ENCODE data around the gene TMEM200A.

Gene TMEM200A

DNA sequence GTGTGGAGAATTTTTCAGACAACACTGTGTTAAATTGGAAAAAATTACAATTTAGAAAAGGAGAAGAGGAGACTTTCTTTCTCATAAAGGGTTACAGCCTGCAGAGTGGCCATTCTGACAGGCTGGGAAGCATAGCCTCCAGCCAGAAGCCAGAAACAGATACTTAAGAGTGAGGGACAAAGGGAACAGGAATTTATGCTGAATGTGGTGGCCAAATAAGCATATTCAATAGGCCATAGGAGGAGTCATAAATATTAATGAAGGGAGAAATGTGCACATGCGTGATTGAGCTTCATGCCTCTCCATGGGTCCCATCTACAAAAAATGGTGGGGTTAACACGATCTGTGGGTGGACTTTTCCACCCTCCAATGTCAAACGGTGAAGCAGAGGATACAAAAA lies 13.4 kb downstream of the TMEM200A start:
- no peak for DNase-seq

DNA sequence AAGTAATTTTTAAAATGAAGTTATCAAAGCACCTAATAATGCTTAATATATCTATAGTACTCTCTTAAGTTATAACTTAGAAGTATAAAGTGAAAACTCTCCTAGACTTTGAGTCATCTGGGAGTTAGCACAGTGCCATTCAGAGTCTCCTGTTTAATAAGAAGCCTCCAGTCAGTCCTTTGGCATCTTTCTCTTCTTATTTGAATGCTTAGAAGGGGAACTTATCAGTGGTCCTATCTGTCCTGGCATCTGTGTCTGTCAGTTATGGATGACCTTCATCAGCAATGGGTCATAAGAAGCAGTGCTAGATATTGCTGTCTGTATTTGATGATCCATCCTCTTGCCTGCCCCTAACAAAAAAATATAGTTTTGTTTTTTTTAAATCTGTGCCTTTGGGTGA lies 15.2 kb downstream of the TMEM200A start:
- DNase-seq: no peak

DNA sequence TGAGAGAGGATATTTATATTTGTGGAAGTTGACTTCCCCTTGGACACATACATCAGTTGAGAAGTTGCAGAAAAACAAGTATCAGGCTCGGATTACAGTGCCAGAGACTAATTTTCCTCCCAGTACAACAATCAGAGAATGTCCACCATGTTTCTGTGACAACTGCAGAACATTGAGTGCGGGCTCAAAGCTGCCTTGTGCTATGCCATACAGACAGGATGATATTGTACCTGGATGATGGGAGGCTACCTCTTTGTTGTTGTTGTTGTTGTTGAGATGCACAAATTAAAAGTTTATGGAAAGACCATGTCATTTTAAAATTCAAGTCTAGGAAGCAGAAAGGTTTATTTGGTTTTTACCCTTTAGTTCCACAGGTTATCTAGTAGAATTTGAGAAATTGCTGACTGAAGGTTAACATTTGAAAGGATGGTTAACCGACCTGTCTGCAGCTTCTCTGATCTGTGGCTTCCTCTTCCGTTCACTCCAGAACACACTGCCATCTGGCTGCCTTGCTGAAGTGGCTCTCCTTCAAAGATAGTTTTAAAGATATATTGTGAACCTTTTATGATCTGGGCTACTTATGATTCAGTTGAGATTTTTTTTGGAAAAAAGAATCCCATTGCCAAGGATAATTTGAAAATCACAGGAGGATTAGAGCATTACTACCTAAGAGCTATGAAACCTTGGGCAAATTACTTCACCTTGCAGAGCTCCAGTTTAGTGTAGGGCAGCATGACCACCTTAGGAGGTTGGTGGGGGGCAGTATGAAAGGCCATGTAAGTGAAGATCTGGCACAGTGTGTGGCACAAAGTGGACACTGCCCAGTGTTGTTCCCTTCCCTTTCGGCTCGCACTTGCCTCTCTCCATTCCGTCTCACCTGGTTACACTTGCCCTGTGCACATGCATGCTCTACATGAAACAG lies 15.9 kb downstream of the TMEM200A start:
- DNase-seq: peak; percentile 42

DNA sequence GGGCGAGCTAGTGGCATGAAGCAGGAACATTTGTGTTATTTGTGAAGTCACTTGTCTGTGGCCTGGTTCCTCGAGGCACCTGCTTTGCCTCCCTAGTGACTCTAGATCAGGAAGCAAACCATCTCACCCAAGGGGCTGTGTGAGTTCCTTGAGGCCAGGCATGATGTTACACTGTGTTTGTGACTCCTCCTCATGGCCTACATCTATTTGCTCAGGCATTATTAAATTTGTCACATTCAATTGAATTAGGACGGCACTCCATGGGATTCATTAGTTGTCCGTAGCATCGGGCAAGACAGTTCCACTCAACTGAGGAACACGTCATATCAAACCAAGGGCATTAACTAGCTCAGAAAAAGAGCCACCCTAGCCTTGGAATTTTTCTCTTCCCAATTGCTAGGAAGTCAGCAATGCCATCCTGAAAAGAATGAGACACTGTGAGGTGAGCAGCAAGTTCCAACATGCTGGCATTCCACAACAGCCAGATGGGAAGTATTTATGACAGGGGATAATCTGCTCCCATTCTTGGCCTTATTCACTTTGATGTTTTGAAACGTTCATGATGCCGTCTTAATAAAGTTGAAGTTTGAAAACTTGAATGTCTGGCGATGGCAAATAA lies 17.2 kb downstream of the TMEM200A start:
- no peak for DNase-seq

DNA sequence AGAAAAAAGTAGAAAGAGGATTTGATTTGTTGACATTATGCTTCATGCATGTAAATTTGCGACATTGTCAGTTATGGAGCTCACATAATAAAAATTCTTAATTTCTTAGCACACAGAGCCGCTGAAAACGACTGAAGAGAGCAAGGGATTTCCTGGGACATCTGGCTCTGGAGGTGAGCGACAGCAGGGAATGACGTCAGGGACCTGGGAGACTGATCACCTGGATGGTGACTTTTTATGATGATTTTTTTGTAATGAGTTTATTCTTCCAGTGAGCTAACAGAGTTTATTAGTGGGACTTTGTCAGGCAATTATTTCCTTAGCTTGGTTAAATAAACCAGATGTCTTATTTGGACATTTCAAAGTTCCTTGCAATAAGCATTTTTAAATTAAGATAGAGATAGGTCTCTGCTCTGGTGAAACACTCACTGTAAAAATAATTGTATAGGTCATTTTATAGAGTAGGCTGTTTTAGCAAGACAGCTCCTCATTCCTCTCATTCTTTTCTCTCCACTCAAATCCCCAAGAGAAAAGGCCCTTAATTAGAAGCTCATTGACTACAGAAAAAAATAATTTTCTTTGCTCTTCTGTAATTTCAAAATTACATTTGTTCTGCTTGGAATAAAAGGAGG lies 19.4 kb downstream of the TMEM200A start:
- DNase-seq: no peak

DNA sequence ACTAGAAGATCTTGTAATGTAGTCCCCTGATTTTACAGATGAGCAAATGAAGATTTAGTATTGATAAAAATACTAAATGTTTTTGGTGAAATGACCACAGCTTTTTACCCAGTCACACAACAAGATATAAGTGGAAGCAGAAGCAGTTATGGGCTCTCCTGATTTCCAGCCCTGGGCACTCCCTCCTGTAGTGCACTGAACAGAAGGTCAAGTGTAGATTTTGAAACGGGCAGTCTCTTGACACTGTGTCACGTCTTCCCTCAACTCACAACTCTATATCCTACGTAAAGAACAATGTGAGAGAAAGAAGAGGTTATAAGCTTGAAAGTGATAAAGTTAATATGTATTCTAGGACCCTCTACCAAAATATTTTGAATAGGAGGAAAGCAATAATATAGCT lies 23.3 kb downstream of the TMEM200A start:
- DNase-seq: no peak

DNA sequence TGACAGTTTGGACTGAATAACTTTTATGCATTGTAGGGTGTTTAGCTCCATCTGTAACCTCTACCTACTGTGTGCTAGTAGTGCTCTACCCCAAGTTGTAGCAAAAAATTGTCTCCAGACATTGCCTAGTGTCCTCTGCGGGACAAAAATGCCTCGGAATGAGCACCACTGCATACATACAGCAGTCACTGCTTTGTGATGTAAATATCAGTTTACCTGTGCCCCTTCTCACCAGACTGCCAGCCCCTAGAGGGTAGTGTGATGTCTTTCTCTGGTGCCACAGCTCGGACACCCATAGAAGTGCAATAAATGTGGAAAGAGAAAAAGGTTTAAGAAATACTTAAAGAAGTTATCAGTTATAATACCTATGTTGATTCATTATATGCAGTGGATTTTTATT lies 25.1 kb downstream of the TMEM200A start:
- no peak for DNase-seq

DNA sequence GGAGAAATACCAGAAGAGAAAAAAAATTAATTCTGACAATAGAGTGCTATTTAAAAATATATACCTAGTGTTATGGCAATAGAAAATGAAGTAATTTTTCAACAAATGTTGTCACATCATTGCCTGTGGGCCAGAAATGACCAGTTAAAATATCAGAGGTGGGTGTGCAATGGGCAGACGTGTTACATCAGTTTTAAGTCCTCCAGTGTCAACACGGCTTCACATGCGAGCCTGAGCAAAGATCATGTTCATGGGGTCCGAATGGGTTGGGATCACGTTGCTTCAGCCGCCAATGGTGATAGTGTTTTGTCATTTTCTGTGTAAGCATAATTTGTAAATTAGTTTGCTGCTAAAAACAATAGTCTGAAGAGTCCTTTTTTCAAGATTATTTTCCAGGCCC lies 27.5 kb downstream of the TMEM200A start:
- DNase-seq: no peak

DNA sequence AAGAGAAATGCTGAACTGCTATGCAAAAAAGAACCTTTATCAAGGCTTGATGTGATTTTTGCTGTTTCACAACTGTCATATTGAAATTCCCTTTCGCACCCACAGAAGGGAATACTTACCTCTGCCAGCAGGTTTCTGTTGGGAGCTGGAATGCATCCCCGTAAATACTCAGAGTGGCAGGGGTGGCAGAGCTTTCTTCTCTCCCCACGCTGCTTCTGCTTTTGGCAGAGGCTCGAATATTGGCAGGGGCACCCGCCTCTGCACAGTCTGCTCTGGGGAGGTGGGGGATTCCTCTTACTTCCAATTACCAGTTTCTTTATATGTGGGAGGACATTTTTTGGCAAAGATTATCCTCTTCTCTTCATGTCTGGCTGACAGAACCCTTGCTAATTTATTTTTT lies 28.4 kb downstream of the TMEM200A start:
- DNase-seq: no peak

DNA sequence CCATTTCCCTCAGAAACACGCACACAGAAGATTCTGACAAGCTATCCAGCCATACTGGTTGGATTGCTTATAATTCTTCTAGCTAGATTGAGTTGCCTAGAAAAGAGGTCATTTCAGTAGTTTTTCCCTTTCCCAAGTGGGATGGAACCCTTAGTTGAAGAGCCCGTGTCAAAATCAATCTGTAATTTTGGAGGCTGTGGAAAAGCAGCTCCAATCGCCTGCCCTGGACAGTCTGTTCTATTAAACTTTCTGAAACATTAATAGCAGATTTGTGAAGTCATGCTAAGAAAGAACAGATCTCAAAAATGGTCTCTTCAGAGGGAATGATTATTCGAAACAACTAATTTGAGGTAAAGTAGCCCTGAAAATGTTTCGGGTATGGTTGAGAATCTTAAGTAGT lies 29.3 kb downstream of the TMEM200A start:
- no peak for DNase-seq

DNA sequence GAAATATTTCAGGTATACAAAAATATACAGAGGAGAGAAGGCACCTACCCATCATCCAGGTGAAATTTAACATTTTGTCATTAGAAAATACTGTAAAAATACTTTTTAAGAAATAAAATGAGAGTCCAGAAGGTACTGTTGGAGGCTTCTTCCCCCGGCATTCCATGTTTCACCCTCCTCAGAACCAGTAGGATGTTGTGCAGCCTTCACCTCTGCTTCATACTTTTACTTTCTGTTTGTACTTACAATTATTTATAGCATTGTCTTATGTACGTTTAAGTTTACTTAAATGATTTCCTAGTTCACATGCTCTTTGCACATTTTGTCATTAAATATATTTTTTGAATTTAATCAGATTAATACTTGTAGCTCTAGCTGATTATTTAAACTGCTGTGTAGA lies 30.9 kb downstream of the TMEM200A start:
- DNase-seq: no peak

DNA sequence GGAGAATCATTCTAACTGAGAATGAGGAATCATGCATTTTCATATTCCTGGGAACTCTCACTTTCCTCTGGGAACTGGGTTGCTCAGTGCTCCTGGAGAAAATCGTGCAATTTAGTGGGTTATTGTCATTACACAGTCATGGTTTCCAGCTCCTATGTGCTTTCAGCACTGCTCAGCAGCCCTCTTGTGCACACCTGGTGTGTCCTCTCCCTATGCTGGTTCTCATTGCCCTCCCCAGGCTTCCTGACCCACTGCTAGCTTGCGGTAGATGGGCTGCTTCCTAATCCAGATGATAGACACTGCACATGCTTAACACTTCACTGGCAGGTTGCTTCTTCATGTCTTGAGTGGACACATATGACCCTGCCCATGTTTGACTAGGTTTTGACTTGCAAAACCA lies 39.7 kb downstream of the TMEM200A start:
- no peak for DNase-seq

DNA sequence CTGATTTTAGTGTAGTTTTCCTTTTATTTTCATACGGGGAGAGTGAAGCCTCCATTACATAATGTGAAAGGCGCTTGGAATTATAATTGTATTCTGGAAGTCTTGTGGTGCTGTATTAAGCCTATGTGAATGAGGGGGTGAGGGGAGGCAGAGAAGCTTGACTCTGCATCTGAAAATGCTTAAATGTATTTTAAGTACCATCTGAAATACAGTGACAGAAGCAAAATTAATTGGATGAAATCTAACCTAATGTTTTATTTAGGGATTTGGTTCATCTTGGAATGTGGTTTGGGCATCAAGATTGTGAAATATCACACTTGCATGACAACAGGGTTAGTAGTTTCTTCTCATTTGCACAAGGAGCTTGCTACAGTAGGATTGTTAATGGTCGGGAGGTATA lies 41.2 kb downstream of the TMEM200A start:
- DNase-seq: no peak

DNA sequence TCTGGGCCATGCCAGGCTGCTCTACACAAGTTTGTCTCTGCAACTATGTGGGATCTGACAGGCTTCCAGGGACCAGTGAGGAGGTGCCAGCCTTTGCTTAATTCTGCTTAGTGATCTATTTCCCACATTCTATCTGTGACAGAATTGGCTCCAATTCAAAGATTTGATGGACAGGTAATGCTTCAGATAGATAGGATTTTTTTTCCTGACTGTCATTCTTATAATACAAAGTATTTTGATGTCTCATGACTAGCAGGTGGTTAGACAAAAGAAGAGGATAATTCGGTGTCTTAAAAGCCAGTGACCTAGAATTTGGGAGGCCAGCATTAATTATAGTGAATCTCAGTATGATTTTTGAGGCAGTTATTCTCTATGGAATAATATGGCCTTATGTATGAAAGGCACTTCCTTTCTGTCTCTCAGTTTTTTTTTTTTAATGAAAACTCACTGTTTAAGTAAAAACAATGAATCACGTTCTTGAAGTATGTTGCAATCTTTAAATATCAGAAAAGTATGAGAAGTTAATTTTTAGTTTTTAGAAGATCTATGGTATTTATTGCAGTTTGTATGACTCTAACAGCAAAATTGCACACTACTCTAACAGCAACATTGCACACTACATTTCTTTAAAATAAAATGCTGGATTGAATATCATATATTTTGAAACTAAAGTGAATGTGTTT lies 43.7 kb downstream of the TMEM200A start:
- DNase-seq: no peak

DNA sequence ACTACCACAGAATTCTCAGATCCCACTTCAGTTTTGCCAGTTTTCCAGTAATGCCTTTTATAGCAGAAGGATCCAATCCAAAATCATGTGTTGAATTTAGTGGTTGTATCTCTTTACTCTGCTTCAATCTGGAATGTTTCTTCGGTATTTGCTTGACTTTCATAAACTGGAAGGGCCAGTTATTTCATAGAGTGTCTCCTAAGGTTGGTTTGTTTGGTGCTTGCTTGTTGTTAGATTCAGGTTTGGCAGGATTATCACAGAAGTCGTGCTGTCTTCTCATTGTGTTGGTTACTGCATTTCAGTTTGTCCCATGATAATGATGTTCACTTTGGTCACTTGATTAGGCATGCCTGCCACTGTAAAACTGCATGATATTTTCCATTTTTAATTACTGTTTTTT lies 45.7 kb downstream of the TMEM200A start:
- DNase-seq: no peak

DNA sequence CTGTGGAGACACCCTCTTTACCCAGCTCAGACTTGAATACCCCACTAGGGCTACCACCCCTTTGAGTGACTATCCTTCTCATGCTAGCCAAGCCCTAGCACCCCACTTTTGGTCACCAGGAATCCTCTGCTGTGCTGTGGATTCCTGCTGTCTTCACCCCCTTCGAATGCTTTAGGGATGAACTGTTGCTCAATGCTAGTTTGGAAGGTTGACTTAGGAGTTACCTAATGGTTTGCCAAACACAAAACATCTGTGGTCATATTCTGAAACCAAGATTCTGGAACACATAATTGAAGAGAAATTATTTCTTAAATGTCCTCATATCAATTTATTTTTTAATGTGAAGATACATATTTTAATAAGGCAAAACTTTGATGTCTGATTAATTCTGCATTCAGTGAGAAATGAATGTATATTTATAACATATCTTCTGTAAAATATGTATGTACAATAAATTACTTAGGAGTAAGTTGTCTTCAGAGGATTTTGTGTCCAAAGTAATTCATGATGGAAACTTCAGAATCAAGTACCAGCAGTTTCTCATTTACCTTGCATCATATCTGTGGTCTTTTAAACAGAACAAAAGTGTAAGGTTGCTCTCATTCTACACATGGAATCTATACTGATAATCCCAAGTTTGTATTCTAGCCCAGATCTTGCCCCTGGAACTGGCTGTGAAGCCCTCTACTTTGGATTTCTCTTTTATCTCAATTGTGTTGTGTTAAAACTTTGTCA lies 46.9 kb downstream of the TMEM200A start:
- no peak for DNase-seq

DNA sequence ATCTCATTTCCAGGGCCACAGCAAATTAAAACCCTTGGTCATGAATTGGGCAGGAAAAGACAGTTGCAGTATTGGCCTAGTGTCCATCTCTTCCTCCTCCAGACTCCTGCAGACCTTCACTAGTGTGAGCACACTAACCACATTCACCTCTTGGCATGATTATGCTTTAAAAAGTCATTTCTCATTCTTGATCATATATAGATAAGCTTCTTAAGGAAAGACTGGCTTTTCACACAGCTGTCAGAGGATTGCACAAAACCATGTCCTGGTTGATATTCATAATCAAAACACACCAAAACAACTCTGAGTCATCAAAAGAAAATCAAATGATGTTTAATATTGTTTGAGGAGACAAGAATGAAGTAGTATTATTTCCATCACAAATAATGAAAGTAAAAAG lies 52.1 kb downstream of the TMEM200A start:
- DNase-seq: no peak

DNA sequence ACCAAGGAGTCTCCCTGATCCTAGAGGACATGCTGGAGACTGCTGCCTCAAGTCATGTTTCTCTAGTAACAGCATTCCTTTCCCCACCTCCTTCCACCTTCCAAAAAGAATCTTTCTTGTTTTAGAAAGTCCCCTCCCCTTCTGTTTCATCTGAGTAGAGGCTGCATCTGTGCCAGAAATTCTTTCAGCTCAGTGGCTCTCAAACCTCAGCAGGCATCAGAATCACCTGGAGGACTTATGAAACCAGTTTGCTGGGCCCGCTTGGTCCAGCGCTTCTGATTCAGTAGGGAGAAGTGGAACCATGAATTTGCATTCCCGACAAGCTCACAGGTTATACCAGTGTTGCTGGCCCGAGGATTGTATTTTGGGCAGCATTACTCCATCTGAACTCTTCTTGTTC lies 55.1 kb downstream of the TMEM200A start:
- no peak for DNase-seq

DNA sequence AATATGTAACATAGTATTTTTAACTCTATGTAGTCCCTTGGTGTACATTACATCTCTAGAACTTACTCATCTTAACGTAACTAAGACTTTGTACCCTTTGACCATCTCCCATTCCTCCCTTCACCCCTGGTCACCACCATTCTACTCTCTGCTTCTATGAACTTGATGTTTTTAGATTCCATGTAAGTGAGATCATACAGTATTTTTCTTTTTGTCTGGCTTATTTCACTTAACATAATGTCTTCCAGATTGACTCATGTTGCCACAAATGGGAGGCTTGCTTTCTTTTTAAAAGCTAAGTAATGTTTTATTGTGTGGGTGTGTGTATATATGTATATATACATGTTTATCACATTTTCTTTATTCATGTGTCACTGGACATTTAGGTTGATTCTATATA lies 55.8 kb downstream of the TMEM200A start:
- DNase-seq: no peak

DNA sequence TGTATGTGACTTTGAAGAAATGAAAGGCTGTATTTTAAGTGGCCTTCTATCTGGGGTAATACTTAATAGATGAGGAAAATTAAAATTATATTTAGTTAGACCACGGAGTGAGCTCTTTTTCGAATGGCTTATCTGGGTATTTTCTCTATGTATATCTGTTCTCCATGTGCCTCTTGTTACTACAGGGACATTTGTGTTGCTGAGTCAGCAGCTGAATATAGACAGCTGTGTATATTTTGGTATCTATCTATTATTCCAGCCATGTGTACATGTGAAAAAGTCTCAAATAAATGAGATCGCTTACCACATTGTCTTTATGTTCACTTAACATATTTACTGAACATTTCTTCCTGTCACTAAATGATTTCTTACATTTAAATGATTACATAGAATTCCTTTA lies 57.2 kb downstream of the TMEM200A start:
- no peak for DNase-seq

DNA sequence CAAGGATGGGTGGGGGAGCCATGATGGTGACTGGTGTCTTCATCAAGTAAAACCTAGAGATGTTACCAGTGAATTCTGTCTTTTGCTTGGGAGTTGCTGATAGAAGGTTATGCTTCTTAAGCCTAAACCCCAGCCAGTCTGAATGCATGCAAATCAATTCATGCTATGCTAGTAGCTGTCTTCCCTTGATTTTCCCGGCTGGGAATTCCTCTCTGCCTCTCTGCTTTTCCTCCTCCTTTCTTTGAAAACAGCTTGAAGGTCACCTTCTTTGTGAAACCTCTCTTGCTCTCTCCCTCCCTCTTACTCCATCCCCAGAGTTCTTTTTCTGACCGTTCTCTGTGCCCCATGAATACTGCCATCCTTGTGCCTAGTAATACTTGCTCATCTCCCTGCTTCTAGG lies 58.9 kb downstream of the TMEM200A start:
- no peak for DNase-seq

DNA sequence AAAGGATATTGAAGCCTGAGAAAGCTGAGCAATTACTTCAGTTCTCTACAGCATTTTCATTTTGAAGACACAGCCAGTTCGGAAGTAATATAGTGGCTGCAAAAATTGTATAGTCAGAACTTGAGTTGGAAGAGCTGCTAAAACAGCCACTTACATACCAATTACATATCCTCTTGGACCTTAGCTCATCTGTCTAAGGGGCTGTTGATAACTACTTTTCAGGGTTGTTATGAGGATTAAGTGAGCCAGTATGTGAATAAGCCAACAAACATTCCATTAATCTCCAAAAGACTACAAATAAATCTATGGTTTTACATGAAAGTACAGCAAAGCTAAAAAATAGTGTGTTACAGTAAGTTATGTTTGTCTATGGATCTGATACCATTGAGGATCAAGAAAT lies 59.7 kb downstream of the TMEM200A start:
- DNase-seq: no peak

Data from NCI-H524 treated with DMSO at 0.1 percent for 48 hours (cell line).